Nephron (organoid): ENCODE measurements around the gene DPF1.
A peak's percentile ranks its signal among the peaks of the same experiment; 100 is the strongest.

Experiments
- H3K27ac Mint-ChIP-seq, 3 experiments: 2 replicates each; pipeline ENCODE4 v1.8.0; 2020; ENCODE audit warnings: mixed read lengths in 3 of 3, mild to moderate bottlenecking in 2 of 3, moderate library complexity in 1 of 3
- H3K27me3 Mint-ChIP-seq: 2 replicates; pipeline ENCODE4 v1.8.0; 2021; ENCODE audit warnings: low read depth, mild to moderate bottlenecking, moderate library complexity, mixed read lengths
- H3K36me3 Mint-ChIP-seq: 2 replicates; pipeline ENCODE4 v1.8.0; 2020; ENCODE audit warnings: low read depth, mixed read lengths
- H3K4me1 Mint-ChIP-seq: 2 replicates; pipeline ENCODE4 v1.8.0; 2020; ENCODE audit warnings: mixed read lengths
- H3K4me3 Mint-ChIP-seq, 3 experiments: 2 replicates each; pipeline ENCODE4 v1.8.0; 2020; ENCODE audit warnings: mild to moderate bottlenecking in 3 of 3, mixed read lengths in 3 of 3, moderate library complexity in 2 of 3
- H3K9me3 Mint-ChIP-seq: 2 replicates; pipeline ENCODE4 v1.8.0; 2020; ENCODE audit warnings: mixed read lengths
- CTCF ChIP-seq, 3 experiments: fragments of 200-600 bp; sonication (generic); IDR thresholded peaks; one replicate each; pipeline ENCODE4 v1.5.0; 2021; ENCODE audit warnings: antibody characterized with exemption in 3 of 3; ENCODE audit not compliant: unreplicated experiment in 3 of 3

DPF1 gene

DNA sequence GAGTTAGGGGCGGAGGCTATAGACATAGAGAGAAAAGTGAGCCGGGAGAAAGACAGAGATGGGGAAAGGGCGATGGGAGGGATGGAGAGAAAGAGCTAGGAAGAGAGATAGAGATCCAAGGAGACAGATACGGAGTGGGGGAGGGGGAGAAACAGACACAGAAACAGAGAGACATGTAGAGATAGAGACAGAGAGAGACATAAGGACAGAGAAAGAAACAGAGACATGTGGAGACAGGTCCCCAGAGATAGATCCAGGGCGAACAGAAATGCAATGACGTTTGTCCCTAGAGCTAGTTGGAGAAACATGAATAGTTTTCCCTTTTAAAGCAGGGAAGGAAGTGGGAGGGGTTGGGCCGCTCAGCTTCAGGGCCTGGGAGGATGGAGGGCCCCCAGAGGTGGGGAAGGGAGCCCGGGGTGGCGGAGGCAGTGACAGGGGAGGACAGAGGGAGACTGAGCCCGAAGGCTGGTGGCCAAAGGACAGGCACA, 27.6 kb upstream of the DPF1 start:
- H3K27me3 Mint-ChIP-seq: peaks cover 6% of the 10 kb centered on the region
- peaks cover 49% of the 10 kb centered on the region for H3K4me1 Mint-ChIP-seq
- TF ChIP-seq CTCF (IDR thresholded peaks at IDR 0.05; ENCODE audit: unreplicated experiment in 3 of 3): no peak
- no peaks in the 10 kb centered on the region for H3K36me3 Mint-ChIP-seq
- H3K4me3 Mint-ChIP-seq: peak overlapping the region; percentile 63 to 70 (median 66)
- peak overlapping the region; percentile 91 to 96 (median 94) for H3K27ac Mint-ChIP-seq
- H3K9me3 Mint-ChIP-seq: no peaks in the 10 kb centered on the region

- Mint-ChIP-seq H3K4me1 (peaks cover 47% of the 10 kb centered on the region), H3K27ac (peak overlapping the region; percentile 91 to 96 (median 94)), H3K27me3 (peaks cover 11% of the 10 kb centered on the region), H3K36me3 (no peaks in the 10 kb centered on the region), H3K9me3 (no peaks in the 10 kb centered on the region), H3K4me3 (peak overlapping the region; percentile 63 to 70 (median 66))
- no peak for TF ChIP-seq CTCF (IDR thresholded peaks at IDR 0.05; ENCODE audit: unreplicated experiment in 3 of 3)
These were observed 27.0 kb upstream of the DPF1 start for GRCh38 chr19:38250821-38251563.

DNA sequence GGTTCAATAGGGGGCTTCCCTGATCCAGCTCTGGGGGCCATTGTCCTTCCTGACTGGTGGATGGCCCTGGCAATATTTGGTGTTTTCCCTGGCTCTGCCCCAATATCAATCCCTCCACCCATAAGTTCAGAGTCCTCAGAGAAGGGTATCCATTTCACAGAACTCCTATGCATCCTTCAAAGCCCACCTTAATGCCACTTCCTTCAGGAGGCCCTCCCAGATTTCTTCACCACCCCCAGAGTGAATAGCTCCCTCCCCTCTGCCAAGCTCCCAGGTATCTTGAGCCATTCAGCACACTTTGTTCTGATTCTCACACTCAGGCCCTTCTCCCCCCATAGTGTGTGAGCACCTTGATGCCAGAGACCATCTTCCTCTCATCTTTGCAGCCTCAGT, 26.4 kb upstream of the DPF1 start:
- peaks cover 15% of the 10 kb centered on the region for H3K27me3 Mint-ChIP-seq
- peaks cover 43% of the 10 kb centered on the region for H3K4me1 Mint-ChIP-seq
- TF ChIP-seq CTCF (IDR thresholded peaks at IDR 0.05; ENCODE audit: unreplicated experiment in 3 of 3): no peak
- no peaks in the 10 kb centered on the region for H3K9me3 Mint-ChIP-seq
- peak overlapping the region; percentile 91 to 96 (median 94) for H3K27ac Mint-ChIP-seq
- H3K4me3 Mint-ChIP-seq: no peak overlapping the region
- H3K36me3 Mint-ChIP-seq: no peaks in the 10 kb centered on the region

DNA sequence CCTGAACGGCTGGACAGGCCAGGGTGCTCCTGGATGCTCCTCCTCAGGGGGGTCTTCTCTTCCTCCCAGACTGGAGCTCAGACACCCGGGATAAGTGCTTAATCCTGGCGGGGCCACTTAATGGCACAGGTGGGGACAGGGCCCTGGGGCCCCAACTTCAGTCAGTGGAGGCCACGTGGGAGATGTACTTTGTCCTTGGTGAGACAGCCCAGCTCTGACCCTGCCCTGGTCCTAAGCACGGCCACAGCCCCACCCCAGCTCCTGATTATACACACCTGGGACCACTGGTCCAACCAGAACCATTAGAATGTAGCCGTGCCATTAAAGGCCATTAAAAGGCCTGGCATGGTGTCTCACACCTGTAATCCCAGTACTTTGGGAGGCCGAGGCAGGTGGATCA, 24.4 kb upstream of the DPF1 start:
- H3K4me3 Mint-ChIP-seq: no peak overlapping the region
- H3K27me3 Mint-ChIP-seq: peaks cover 19% of the 10 kb centered on the region
- no peaks in the 10 kb centered on the region for H3K9me3 Mint-ChIP-seq
- TF ChIP-seq CTCF (IDR thresholded peaks at IDR 0.05; ENCODE audit: unreplicated experiment in 3 of 3): no peak
- H3K36me3 Mint-ChIP-seq: no peaks in the 10 kb centered on the region
- H3K4me1 Mint-ChIP-seq: peaks cover 45% of the 10 kb centered on the region
- H3K27ac Mint-ChIP-seq: no peak overlapping the region

DNA sequence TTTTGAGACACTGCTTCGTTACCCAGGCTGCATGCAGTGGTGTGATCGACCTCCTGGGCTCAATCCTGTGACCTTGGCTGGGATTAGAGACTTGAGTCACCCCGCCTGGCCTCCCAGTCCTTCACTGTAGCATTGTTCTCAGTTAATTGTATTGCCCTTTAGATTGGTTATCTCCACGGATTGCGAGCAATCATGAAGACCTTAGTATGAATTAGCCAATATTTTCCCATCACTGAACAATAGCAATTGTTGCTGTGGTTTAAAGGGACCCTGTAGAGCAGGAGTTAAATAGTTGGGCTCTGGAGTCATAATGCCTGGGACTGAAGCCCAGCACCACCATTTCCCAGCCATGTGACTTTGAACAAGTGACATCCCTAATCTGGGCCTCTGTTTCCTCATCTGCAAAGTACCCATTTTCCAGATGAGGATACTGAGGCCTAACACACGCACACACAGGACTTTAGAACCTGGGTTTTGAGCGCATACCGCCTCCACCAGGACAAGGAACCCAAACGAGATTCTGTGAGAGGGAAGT, 23.8 kb upstream of the DPF1 start:
- TF ChIP-seq CTCF (IDR thresholded peaks at IDR 0.05; ENCODE audit: unreplicated experiment in 3 of 3): no peak
- peaks cover 39% of the 10 kb centered on the region for H3K4me1 Mint-ChIP-seq
- no peak overlapping the region for H3K4me3 Mint-ChIP-seq
- no peaks in the 10 kb centered on the region for H3K9me3 Mint-ChIP-seq
- H3K36me3 Mint-ChIP-seq: no peaks in the 10 kb centered on the region
- peaks cover 19% of the 10 kb centered on the region for H3K27me3 Mint-ChIP-seq
- no peak overlapping the region for H3K27ac Mint-ChIP-seq

DNA sequence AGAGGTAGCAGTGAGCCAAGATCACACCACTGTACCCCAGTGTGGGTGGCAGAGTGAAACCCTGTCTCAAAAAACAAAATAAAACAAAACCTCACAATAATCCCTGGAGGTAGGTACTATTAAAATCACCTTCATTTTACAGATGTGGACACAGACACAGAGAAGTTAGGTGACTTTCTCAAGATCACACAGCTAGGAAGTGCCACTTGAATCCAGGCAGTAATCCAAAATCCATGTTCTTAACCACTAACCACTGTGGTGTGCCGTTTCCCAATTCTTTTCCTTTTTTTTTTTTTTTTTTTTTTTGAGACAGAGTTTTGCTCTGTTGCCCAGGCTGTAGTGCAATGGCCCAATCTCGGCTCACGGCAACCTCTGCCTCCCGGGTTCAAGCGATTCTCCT, 23.1 kb upstream of the DPF1 start:
- Mint-ChIP-seq H3K27me3 (peaks cover 19% of the 10 kb centered on the region), H3K9me3 (no peaks in the 10 kb centered on the region), H3K4me1 (peaks cover 32% of the 10 kb centered on the region), H3K36me3 (no peaks in the 10 kb centered on the region), H3K27ac (no peak overlapping the region), H3K4me3 (no peak overlapping the region)
- TF ChIP-seq CTCF (IDR thresholded peaks at IDR 0.05; ENCODE audit: unreplicated experiment in 3 of 3): no peak
